ENCODE measurements around the gene HLA-DQA1.
"Not testable (repeated sequence)": the region's sequence is repeated elsewhere in the genome, so short reads cannot be mapped to it uniquely, and the experiment has no call there.

Gene HLA-DQA1

DNA sequence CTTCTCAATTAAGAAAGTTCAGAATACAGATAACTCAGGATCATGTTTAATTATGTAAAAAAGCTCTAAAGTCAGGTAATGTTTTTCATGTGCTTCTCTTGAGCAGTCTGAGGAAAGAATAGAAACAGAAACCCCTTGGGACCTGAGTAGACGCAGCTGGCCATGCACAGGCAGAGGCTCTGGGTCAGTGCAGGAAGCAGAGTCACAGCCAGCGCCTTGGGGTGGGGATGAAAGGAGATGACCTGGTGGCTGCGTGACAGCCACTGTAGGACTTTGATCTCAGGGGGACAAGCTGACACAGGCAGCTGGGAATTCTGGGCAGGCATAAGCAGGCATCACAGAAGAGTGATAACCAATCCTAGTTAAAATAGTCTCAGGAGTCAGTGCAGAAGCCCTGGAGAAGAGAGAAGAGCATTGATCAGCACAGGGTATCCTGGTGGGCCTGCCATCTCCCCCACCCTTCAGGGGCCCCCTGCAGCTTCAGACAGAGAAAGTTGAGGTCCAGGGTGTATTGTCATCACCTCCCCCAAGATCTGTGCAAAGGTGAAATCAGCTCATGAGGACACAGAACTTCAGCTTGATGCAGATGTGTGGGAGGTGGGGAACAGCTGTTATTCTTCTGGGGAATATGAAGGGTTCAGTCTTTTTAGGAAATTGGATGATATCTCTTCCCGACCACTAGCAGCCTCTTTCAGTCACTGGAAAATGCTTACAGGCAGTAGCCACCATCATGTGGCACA is 22.8 kb downstream of the HLA-DQA1 start:
- H3K36me3 ChIP-seq (ENCODE audit: insufficient read depth, low read length) = peaks cover 5% of the 10 kb centered on the region; the same call in 1 of the 2 replicates
- H3K9ac ChIP-seq (ENCODE audit: low read depth, low read length) = no peak overlapping the region
- no peaks in the 10 kb centered on the region; the same call in 1 of the 2 replicates for H3K9me3 ChIP-seq (ENCODE audit: control insufficient read depth, insufficient read depth, low read length)
- H3K4me1 ChIP-seq (ENCODE audit: insufficient read depth, low read length) = peaks cover 17% of the 10 kb centered on the region; the same call in 1 of the 2 replicates

GRCh38 chr6:32662099-32662498 is 24.9 kb downstream of the HLA-DQA1 start:
- peaks cover 5% of the 10 kb centered on the region; the same call in 1 of the 2 replicates for H3K36me3 ChIP-seq (ENCODE audit: insufficient read depth, low read length)
- peaks cover 10% of the 10 kb centered on the region; the same call in 1 of the 2 replicates for H3K4me1 ChIP-seq (ENCODE audit: insufficient read depth, low read length)
- H3K9me3 ChIP-seq (ENCODE audit: control insufficient read depth, insufficient read depth, low read length) = no peaks in the 10 kb centered on the region; the same call in 1 of the 2 replicates
- H3K9ac ChIP-seq (ENCODE audit: low read depth, low read length) = no peak overlapping the region

GRCh38 chr6:32662836-32663235 is 25.6 kb downstream of the HLA-DQA1 start:
- H3K9ac ChIP-seq (ENCODE audit: low read depth, low read length) = no peak overlapping the region
- H3K9me3 ChIP-seq (ENCODE audit: control insufficient read depth, insufficient read depth, low read length) = no peaks in the 10 kb centered on the region
- H3K36me3 ChIP-seq (ENCODE audit: insufficient read depth, low read length) = peaks cover 5% of the 10 kb centered on the region; the same call in 1 of the 2 replicates
- peaks cover 9% of the 10 kb centered on the region; the same call in 1 of the 2 replicates for H3K4me1 ChIP-seq (ENCODE audit: insufficient read depth, low read length)

- Histone ChIP-seq H3K9ac (ENCODE audit: low read depth, low read length) (peak overlapping the region; percentile 59; the same call in 1 of the 2 replicates), H3K9me3 (ENCODE audit: control insufficient read depth, insufficient read depth, low read length) (no peaks in the 10 kb centered on the region), H3K36me3 (ENCODE audit: insufficient read depth, low read length) (peaks cover 5% of the 10 kb centered on the region; the same call in 1 of the 2 replicates), H3K4me1 (ENCODE audit: insufficient read depth, low read length) (0 out of 2 replicates have a peak, but pooled peaks cover 4% of the 10 kb centered on the region)
These were observed 27.1 kb downstream of the HLA-DQA1 start for GRCh38 chr6:32664354-32664753.

DNA sequence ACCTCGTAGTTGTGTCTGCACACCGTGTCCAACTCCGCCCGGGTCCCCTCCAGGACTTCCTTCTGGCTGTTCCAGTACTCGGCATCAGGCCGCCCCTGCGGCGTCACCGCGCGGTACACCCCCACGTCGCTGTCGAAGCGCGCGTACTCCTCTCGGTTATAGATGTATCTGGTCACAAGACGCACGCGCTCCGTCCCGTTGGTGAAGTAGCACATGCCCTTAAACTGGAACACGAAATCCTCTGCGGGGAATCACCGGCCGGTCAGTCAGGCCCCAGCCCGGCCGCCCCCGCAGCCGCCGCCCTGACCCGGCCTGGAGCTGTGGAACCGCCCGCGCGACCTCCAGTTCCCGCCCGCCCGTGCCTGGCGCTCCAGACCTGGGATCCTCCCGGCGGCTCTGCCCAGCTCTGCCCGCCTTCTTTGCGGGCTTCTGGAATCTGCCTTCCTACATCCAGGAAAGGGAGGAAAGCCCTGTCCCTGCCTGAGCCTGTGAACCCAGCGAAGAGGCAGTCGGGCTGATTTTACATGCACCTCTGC is 27.7 kb downstream of the HLA-DQA1 start:
- 0 out of 2 replicates have a peak, but pooled peaks cover 4% of the 10 kb centered on the region for H3K4me1 ChIP-seq (ENCODE audit: insufficient read depth, low read length)

DNA sequence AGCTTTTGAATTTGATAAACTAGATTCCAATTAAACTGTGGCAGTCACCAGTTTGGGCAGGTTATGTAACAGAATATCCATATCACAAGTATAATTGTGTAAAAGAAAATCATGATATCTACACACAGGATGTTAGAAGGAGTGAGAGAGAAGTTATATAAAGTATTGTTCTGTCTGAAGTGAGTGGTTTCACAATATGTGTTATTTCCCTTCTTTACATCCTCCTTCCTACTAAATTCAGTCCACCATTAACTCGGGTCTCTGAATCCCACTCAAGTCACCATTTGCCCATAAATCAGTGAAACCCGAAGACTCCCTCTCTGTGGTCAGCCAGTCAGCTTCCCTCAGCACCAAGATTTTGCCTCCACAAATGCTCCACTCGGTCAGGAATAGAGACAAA is 28.5 kb downstream of the HLA-DQA1 start:
- Histone ChIP-seq H3K9ac (ENCODE audit: low read depth, low read length) (peak overlapping the region; percentile 59; the same call in 1 of the 2 replicates), H3K4me1 (ENCODE audit: insufficient read depth, low read length) (0 out of 2 replicates have a peak, but pooled peaks cover 4% of the 10 kb centered on the region), H3K9me3 (ENCODE audit: control insufficient read depth, insufficient read depth, low read length) (no peaks in the 10 kb centered on the region), H3K36me3 (ENCODE audit: insufficient read depth, low read length) (peaks cover 1% of the 10 kb centered on the region; the same call in 1 of the 2 replicates)

More for the DNA sequence above, 27.7 kb downstream of the HLA-DQA1 start:
- Histone ChIP-seq H3K36me3 (ENCODE audit: insufficient read depth, low read length) (peaks cover 5% of the 10 kb centered on the region; the same call in 1 of the 2 replicates), H3K9ac (ENCODE audit: low read depth, low read length) (peak overlapping the region; percentile 59; the same call in 1 of the 2 replicates), H3K9me3 (ENCODE audit: control insufficient read depth, insufficient read depth, low read length) (no peaks in the 10 kb centered on the region)

- 0 out of 2 replicates have a peak, but pooled peaks cover 4% of the 10 kb centered on the region for H3K4me1 ChIP-seq (ENCODE audit: insufficient read depth, low read length)
- peak within 1 kb of the TSS; percentile 59; the same call in 1 of the 2 replicates for H3K9ac ChIP-seq (ENCODE audit: low read depth, low read length)
- no peaks in the 10 kb centered on the region for H3K9me3 ChIP-seq (ENCODE audit: control insufficient read depth, insufficient read depth, low read length)
- no peaks in the 10 kb centered on the region for H3K36me3 ChIP-seq (ENCODE audit: insufficient read depth, low read length)
These were observed 29.5 kb downstream of the HLA-DQA1 start, which contains the start of gene HLA-DQB1 for GRCh38 chr6:32666420-32667300. TSS of gene HLA-DQB1 (minus strand) at chr6:32666657. CDS start at chr6:32666607, 50 bp downstream.

DNA sequence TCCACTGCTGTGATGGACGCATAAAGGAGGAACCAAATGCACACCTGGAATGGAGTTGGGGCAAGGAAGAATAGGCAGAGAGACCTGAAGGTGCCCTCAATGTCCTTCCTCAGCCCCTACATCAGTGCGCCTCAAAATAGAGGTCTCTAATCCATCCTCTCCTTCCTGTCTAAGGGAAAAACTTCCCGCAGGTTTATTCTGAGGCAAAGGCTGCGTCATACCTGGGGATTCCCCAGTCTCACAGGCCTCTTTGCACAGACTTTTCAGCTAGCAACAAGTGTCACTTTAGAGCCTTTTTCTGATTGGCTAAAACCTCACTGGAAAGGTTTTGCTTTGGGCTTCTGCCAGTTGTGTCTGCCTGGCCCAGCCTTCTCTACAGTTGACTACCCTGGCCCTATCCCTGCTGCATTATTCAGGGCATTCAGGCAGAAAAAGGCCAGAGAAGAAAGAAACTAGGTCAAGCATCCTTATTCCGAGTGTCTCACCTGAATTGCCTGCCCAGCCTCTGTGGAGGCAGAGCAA is 31.1 kb downstream of the HLA-DQA1 start:
- Histone ChIP-seq H3K36me3 (ENCODE audit: insufficient read depth, low read length) (no peaks in the 10 kb centered on the region), H3K4me1 (ENCODE audit: insufficient read depth, low read length) (0 out of 2 replicates have a peak, but pooled peaks cover 4% of the 10 kb centered on the region), H3K9ac (ENCODE audit: low read depth, low read length) (no peak overlapping the region), H3K9me3 (ENCODE audit: control insufficient read depth, insufficient read depth, low read length) (no peaks in the 10 kb centered on the region)

DNA sequence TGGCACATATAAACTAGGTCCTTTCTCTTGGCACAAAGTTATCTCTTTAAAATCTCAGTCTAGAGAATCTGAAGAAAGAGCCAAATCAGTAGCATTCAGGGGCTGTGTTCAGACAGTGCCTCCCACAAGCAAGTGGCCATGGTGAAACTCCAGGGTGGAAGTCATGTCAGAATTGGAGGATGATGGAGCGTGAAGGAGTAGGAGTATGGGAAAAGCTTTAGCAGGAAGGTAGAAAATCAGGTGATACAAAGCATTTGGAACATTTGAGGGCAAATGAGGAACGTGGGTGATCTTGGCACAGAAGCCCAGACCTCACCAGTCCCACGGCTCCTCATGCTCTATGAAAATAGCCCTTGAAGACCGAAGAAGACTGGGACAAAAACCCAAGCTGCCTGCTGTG is 32.0 kb downstream of the HLA-DQA1 start:
- Histone ChIP-seq H3K9ac (ENCODE audit: low read depth, low read length) (no peak overlapping the region), H3K9me3 (ENCODE audit: control insufficient read depth, insufficient read depth, low read length) (no peaks in the 10 kb centered on the region), H3K36me3 (ENCODE audit: insufficient read depth, low read length) (no peaks in the 10 kb centered on the region), H3K4me1 (ENCODE audit: insufficient read depth, low read length) (0 out of 2 replicates have a peak, but pooled peaks cover 4% of the 10 kb centered on the region)

- no peaks in the 10 kb centered on the region for H3K36me3 ChIP-seq (ENCODE audit: insufficient read depth, low read length)
- 0 out of 2 replicates have a peak, but pooled peaks cover 4% of the 10 kb centered on the region for H3K4me1 ChIP-seq (ENCODE audit: insufficient read depth, low read length)
- H3K9ac ChIP-seq (ENCODE audit: low read depth, low read length) = no peak overlapping the region
- no peaks in the 10 kb centered on the region for H3K9me3 ChIP-seq (ENCODE audit: control insufficient read depth, insufficient read depth, low read length)
These were observed 32.7 kb downstream of the HLA-DQA1 start for GRCh38 chr6:32669893-32670292.

DNA sequence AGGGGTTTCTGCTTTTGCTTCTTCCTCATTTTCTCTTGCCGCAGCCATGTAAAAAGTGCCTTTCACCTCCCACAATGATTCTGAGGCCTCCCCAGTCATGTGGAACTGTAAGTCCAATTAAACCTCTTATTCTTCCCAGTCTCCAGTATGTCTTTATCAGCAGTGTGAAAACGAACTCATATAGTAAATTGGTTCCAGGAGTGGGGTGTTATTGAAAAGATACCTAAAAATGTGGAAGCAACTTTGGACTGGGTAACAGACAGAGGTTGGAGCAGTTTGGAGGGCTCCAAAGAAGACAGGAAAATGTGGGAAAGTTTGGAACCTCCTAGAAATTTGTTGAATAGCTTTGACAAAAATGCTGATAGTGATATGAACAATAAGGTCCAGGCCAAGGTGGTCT is 34.7 kb downstream of the HLA-DQA1 start:
- H3K9ac ChIP-seq (ENCODE audit: low read depth, low read length); H3K4me1 ChIP-seq (ENCODE audit: insufficient read depth, low read length); H3K36me3 ChIP-seq (ENCODE audit: insufficient read depth, low read length); H3K9me3 ChIP-seq (ENCODE audit: control insufficient read depth, insufficient read depth, low read length): not testable (repeated sequence)

- H3K4me1 ChIP-seq (ENCODE audit: insufficient read depth, low read length); H3K9me3 ChIP-seq (ENCODE audit: control insufficient read depth, insufficient read depth, low read length); H3K9ac ChIP-seq (ENCODE audit: low read depth, low read length); H3K36me3 ChIP-seq (ENCODE audit: insufficient read depth, low read length): not testable (repeated sequence)
These were observed 36.9 kb downstream of the HLA-DQA1 start for GRCh38 chr6:32674123-32674522.

DNA sequence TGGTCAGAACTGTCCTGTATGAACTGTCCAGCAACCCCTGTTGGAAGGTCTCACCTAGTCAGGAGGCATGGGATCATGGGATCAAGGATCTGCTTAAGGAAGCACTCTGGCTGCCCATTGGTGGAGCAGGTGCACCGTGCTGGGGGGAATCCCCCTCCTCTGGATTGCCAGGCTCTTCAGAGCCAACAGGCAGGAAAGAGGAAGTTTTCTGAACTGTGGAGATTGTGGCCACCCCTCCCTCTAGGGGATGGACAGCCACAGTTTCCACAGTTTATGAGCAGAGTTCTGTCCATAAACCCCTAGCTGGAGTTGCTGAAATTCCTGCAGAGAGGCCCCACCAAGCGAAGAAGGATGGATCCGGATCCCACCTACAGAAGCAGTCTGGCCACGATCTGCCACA is 42.3 kb downstream of the HLA-DQA1 start:
- Histone ChIP-seq H3K9me3 (ENCODE audit: control insufficient read depth, insufficient read depth, low read length) (peaks cover 6% of the 10 kb centered on the region), H3K36me3 (ENCODE audit: insufficient read depth, low read length) (no peaks in the 10 kb centered on the region), H3K9ac (ENCODE audit: low read depth, low read length) (no peak overlapping the region), H3K4me1 (ENCODE audit: insufficient read depth, low read length) (no peaks in the 10 kb centered on the region)

DNA sequence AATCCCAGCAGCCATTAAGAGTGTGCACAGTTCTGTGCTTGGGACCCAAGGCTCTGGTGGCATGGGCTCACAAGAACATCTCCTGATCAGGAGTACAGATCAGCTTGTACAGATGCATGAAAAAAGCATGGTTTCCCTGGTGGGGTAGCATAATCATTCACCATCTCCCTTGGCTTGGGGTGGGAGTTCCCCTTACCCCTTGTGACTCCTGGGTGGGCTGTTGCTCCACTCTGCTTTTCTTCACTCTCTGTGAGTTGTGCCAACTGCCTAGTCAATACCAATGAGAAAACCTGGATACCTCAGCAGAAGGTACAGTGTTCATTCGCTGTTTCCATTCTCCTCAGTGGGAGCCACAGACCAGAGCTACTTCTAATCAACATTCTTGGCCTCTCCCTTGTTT is 42.8 kb downstream of the HLA-DQA1 start:
- no peak overlapping the region for H3K9ac ChIP-seq (ENCODE audit: low read depth, low read length)
- peaks cover 6% of the 10 kb centered on the region for H3K9me3 ChIP-seq (ENCODE audit: control insufficient read depth, insufficient read depth, low read length)
- H3K4me1 ChIP-seq (ENCODE audit: insufficient read depth, low read length) = no peaks in the 10 kb centered on the region
- H3K36me3 ChIP-seq (ENCODE audit: insufficient read depth, low read length) = no peaks in the 10 kb centered on the region
